Measurements from ENCODE around the gene MICAL2.

- TF ChIP-seq TAF1 (CRISPR knock-in tag; IDR thresholded peaks at IDR 0.05) (no peak), TCF7 (IDR thresholded peaks at IDR 0.05; ENCODE audit: low read depth) (no peak)
Observed at GRCh38 chr11:12143461-12144258, 33.3 kb downstream of the MICAL2 start.
